Ovary (tissue), 9 donors: Measurements from ENCODE around the gene CALY. TPM values are rescaled to one million over a fixed set of nuclear protein-coding genes. Genes with fewer than 3 reads are reported as not detected.

ENCODE experiments used
- DNase-seq, 5 donors: peaks; one replicate each; pipeline ENCODE4 v3.0.0-alpha.2; 2019 to 2020
- H3K27ac ChIP-seq, 2 donors: fragments of 200-600 bp; one replicate each; pipeline versions ENCODE4 v1.5.1 to v1.8.0; 2019 to 2022
- H3K27me3 ChIP-seq: fragments of 200-600 bp; one replicate; pipeline ENCODE4 v1.8.0; 2022
- H3K36me3 ChIP-seq: fragments of 200-600 bp; sonication (generic); one replicate; pipeline ENCODE4 v1.5.1; 2019
- H3K4me1 ChIP-seq: one replicate; pipeline ENCODE4 v1.8.1; 2013; ENCODE audit warnings: mild to moderate bottlenecking, moderate library complexity; ENCODE audit not compliant: insufficient read depth
- H3K4me3 ChIP-seq: fragments of 200-600 bp; sonication (generic); one replicate; pipeline ENCODE4 v1.5.1; 2017
- H3K9me3 ChIP-seq, 2 donors: fragments of 200-600 bp in 1 of 2; sonication (generic) in 1 of 2; one replicate each; pipeline versions ENCODE4 v1.5.1 to v1.8.1; 2013 to 2019; ENCODE audit warnings: mild to moderate bottlenecking in 1 of 2, moderate library complexity in 1 of 2
- EP300 ChIP-seq: sonication (generic); formaldehyde crosslinking; IDR thresholded peaks from one replicate; pipeline ENCODE4 v1.6.1; 2017; ENCODE audit warnings: antibody characterized with exemption
- POLR2A ChIP-seq: fragments of 450-650 bp; IDR thresholded peaks from one replicate; pipeline ENCODE4 v1.6.1; 2017; ENCODE audit warnings: antibody characterized with exemption, mild to moderate bottlenecking, moderate library complexity
- WGBS, 3 donors: extraction: QIAGEN DNeasy Blood & Tissue Kit in 1 of 3; methylation state at CpG; one replicate each; pipeline versions ENCODE4 v1.1.5 to v1.1.7; 2013 to 2017; 5-methylcytosine and 5-hydroxymethylcytosine counted together
- intact Hi-C, 4 donors: fragments of 100-400 bp; cut with DNase I; formaldehyde crosslinking; loops; one replicate each; pipeline versions ENCODE4 v1.11.0 to v1.15.1; 2022 to 2023
- polyA plus RNA-seq, 2 donors: library from polyadenylated mRNA; stranded (reverse); fragments of 200-250 nt in 1 of 2; fragments of 350-450 nt in 1 of 2; fragmentation: Illumina TruSeq in 1 of 2; extraction: RNeasy Lipid Tissue Mini Kit (QIAGEN cat#74804) in 1 of 2; gene quantifications; one replicate each; pipeline ENCODE4 v1.2.3, GENCODE V29; 2013 to 2014
- total RNA-seq, 7 donors: library from RNA; depleted of rRNA in 2 of 7; stranded (reverse); fragments of >200 nt in 2 of 7; fragmentation: NEBNext Ultra II Directional in 3 of 7; extraction: Animal tissue kit (Norgen Biotek cat#: 25700) in 3 of 7; gene quantifications; one replicate each; pipeline versions ENCODE4 v1.1.0 to v1.2.4, GENCODE V29; 2016 to 2023
- TF ChIP-seq, protein P1 (sequence below), 3 donors: fragments of 450-650 bp in 2 of 3; fragments of 200-600 bp in 1 of 3; IDR thresholded peaks; one replicate each; pipeline versions ENCODE4 v1.5.1 to v1.8.0; 2016 to 2022; ENCODE audit warnings: antibody characterized with exemption in 3 of 3, mild to moderate bottlenecking in 1 of 3
- donor health status: DM: no; HTN: no; CAD: no; lungs with moderate emphysema.
- donor health status: DM: no; HTN: no; CAD: no.
- donor health status: Bipolar disorder and iron deficiency.
- donor health status: DM: yes; HTN: yes; CAD: no.
- donor health status: DM: no; HTN: no; CAD: no.
- donor health status: DM: yes; HTN: yes; CAD: no.

CALY gene
- total and polyA plus RNA-seq, 9 donors = 0.69 TPM; not detected in 8

DNA sequence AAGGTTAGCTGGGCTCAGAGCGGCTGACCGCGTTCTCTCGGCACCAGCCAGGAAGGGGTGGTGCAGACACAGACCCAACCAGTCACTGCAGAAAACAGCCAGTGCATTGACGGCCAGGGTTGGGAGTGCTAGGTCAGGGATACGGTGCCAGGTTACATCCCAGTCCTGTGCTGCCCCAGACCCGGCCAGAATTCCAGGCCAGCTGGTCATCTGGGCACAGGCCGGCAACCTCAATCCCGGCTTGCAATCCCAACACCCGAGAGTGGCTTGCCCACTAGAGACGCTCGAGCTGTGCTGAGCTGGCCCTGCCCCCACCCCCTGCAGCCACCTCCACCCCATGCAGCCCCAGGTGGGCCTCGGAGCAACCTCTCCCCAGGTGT lies 14.2 kb upstream of the CALY start:
- TF ChIP-seq, protein P1, sequence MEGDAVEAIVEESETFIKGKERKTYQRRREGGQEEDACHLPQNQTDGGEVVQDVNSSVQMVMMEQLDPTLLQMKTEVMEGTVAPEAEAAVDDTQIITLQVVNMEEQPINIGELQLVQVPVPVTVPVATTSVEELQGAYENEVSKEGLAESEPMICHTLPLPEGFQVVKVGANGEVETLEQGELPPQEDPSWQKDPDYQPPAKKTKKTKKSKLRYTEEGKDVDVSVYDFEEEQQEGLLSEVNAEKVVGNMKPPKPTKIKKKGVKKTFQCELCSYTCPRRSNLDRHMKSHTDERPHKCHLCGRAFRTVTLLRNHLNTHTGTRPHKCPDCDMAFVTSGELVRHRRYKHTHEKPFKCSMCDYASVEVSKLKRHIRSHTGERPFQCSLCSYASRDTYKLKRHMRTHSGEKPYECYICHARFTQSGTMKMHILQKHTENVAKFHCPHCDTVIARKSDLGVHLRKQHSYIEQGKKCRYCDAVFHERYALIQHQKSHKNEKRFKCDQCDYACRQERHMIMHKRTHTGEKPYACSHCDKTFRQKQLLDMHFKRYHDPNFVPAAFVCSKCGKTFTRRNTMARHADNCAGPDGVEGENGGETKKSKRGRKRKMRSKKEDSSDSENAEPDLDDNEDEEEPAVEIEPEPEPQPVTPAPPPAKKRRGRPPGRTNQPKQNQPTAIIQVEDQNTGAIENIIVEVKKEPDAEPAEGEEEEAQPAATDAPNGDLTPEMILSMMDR (IDR thresholded peaks at IDR 0.05) = no peak
- TF ChIP-seq EP300 = no peak
- TF ChIP-seq POLR2A = no peak
- no peak overlapping the region for H3K4me3 ChIP-seq
- no peak overlapping the region for H3K27ac ChIP-seq
- no peaks in the 10 kb centered on the region for H3K36me3 ChIP-seq
- DNase-seq = no peak
- intact Hi-C loops = no loop called here
- WGBS, 3 donors = 11 to 24% (median 16%) methylated on average over 12 to 13 of the region's 13 CpGs
- no peaks in the 10 kb centered on the region for H3K9me3 ChIP-seq
- no peaks in the 10 kb centered on the region for H3K27me3 ChIP-seq
- no peaks in the 10 kb centered on the region for H3K4me1 ChIP-seq

DNA sequence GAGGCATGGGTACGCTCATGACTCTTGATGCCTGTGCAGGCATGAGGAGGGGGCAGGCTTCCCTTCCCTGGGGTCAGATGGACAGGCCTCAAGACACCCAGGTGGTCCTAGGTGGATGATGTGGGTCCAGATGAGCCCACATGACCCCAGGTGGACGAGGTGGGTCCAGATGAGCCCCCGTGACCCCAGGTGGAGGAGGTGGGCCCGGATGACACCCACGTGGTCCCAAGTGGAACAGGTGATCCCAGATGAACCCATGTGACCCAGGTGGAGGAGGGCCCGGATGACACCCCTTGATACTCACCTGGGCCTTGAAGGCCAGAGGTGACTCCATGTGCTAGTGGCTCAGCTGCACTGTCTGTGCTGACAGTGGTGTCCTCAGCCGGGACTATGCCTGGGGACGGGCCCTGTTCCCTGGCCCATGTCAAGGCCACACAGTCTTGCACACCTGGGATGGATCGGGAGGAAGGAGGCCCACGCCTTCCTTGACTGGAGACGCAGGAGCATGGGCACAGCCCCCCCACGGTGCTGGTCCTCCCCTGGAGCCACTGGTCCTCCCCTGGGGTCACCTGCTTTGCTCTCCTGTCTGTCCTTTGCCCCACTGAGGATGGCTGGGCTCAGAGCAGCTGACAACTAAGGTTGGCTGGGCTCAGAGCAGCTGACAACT lies 13.7 kb upstream of the CALY start:
- H3K4me3 ChIP-seq = no peak overlapping the region
- 35 to 58% (median 46%) methylated on average over 11 to 12 of the region's 12 CpGs for WGBS, 3 donors
- H3K27ac ChIP-seq = no peak overlapping the region
- intact Hi-C loops = no loop called here
- DNase-seq = no peak
- H3K9me3 ChIP-seq = no peaks in the 10 kb centered on the region
- no peaks in the 10 kb centered on the region for H3K36me3 ChIP-seq
- H3K27me3 ChIP-seq = no peaks in the 10 kb centered on the region
- H3K4me1 ChIP-seq = no peaks in the 10 kb centered on the region
- TF ChIP-seq POLR2A = no peak
- TF ChIP-seq EP300 = no peak
- TF ChIP-seq, protein P1 (IDR thresholded peaks at IDR 0.05) = no peak

DNA sequence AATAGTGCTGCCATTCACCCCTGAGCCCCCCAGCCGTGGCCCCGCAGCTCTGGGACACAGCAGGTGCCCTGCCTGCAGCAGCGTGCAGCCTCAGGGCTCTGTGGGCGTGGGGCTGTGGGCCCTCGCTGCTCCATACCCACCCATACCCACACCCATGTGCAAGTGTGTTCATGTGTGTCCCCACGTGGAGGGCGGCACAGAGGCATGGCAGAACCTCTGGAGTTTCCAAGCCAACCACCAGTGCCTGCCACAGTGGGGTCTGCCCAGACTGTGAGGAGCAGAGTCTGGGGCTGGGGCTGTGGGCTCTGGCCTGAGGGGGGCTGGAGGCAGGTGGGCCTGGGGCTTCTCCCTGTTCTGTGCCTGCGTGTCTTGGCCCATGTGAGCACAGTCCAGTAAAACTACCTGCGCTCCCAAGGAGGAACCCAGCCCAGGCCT lies 12.9 kb upstream of the CALY start:
- TF ChIP-seq, protein P1 (IDR thresholded peaks at IDR 0.05) = no peak
- TF ChIP-seq EP300 = no peak
- TF ChIP-seq POLR2A = no peak
- H3K9me3 ChIP-seq = no peaks in the 10 kb centered on the region
- H3K4me3 ChIP-seq = no peak overlapping the region
- WGBS, 3 donors = 52 to 67% (median 57%) methylated on average over 9 of the region's 9 CpGs
- intact Hi-C loops = no loop called here
- no peaks in the 10 kb centered on the region for H3K27me3 ChIP-seq
- H3K27ac ChIP-seq = no peak overlapping the region
- no peak for DNase-seq
- no peaks in the 10 kb centered on the region for H3K36me3 ChIP-seq
- no peaks in the 10 kb centered on the region for H3K4me1 ChIP-seq

DNA sequence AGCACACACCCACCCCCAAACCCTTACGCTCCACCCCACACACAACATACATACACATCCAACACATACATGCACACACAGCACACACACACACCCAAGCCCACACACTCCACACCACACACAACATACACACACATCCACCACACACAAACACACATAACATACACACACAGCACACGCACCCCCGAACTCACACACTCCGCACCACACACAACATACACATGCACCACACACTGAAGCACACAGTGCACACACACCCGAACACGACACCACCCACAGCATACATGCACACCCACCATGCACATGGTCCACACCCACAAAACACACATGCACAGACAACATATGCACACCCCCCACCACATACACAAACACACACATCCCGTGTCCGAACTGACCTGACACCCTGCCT lies 12.5 kb upstream of the CALY start:
- no peak for DNase-seq
- H3K9me3 ChIP-seq = no peaks in the 10 kb centered on the region
- no peak overlapping the region for H3K4me3 ChIP-seq
- 69 to 81% (median 71%) methylated on average over 8 of the region's 8 CpGs for WGBS, 3 donors
- H3K36me3 ChIP-seq = no peaks in the 10 kb centered on the region
- TF ChIP-seq EP300 (no peak), POLR2A (no peak)
- TF ChIP-seq, protein P1 (IDR thresholded peaks at IDR 0.05) = no peak
- no peak overlapping the region for H3K27ac ChIP-seq
- H3K4me1 ChIP-seq = no peaks in the 10 kb centered on the region
- intact Hi-C loops = no loop called here
- H3K27me3 ChIP-seq = no peaks in the 10 kb centered on the region
